Stimulated activated CD8-positive, alpha-beta memory T cell treated with anti-CD3 and anti-CD28 coated beads, Interleukin-15, amount 100 ng/mL, for 48 hours (primary cell): ENCODE data around the gene RPSA.
"Not testable (repeated sequence)": the region's sequence is repeated elsewhere in the genome, so short reads cannot be mapped to it uniquely, and the experiment has no call there.

Experiments
- DNase-seq, 2 donors: peaks; one replicate each; pipeline ENCODE4 v3.0.0-alpha.2; 2020; ENCODE audit warnings: low read depth in 2 of 2

Gene RPSA

GRCh38 chr3:39454591-39455217 lies 48.2 kb downstream of the RPSA start:
- DNase-seq: no peak

GRCh38 chr3:39456159-39456558 lies 49.6 kb downstream of the RPSA start:
- no peak for DNase-seq

GRCh38 chr3:39457361-39457760 lies 50.8 kb downstream of the RPSA start:
- DNase-seq: no peak

GRCh38 chr3:39458579-39458978 lies 52.1 kb downstream of the RPSA start:
- DNase-seq: not testable (repeated sequence)

- DNase-seq: no peak
Observed at GRCh38 chr3:39460677-39461076, 54.2 kb downstream of the RPSA start.
